K562 (cell line): Measurements from ENCODE around the gene MINK1. TPM values are rescaled to one million over a fixed set of nuclear protein-coding genes. Genes with fewer than 3 reads are reported as not detected.

ENCODE experiments used
- CREBBP ChIP-seq: IDR thresholded peaks from one replicate; pipeline ENCODE4 v1.6.1; 2012; ENCODE audit warnings: low read depth, mild to moderate bottlenecking, control low read depth, inconsistent platforms, low read length
- ELF2 ChIP-seq: fragments of 250-450 bp; sonication (Bioruptor Pico); IDR thresholded peaks from 2 replicates; pipeline ENCODE4 v1.5.0; 2021; ENCODE audit warnings: mild to moderate bottlenecking
- ETV6 ChIP-seq, 3 experiments: fragments of 150-350 bp in 1 of 3; sonication (generic) in 1 of 3; formaldehyde crosslinking in 1 of 3; IDR thresholded peaks; 2 replicates each; pipeline versions ENCODE4 v1.6.1 to v1.8.0; 2014 to 2022; ENCODE audit warnings: borderline replicate concordance in 2 of 3, low read depth in 2 of 3, antibody characterized with exemption in 1 of 3, low read length in 1 of 3, mild to moderate bottlenecking in 1 of 3, missing genetic modification reagents in 1 of 3
- NFE2L1 ChIP-seq: fragments of 450-650 bp; IDR thresholded peaks from 2 replicates; pipeline ENCODE4 v1.6.1; 2016; ENCODE audit warnings: missing genetic modification characterization, low read depth, mild to moderate bottlenecking, missing compliant biosample characterization, moderate library complexity, borderline replicate concordance
- PML ChIP-seq: IDR thresholded peaks from 2 replicates; pipeline ENCODE4 v1.6.1; 2012; ENCODE audit warnings: low read length, inconsistent platforms
- THRAP3 ChIP-seq: fragments of 450-650 bp; IDR thresholded peaks from 2 replicates; pipeline ENCODE4 v1.6.1; 2016; ENCODE audit warnings: mild to moderate bottlenecking, inconsistent platforms, borderline replicate concordance
- TRIM24 ChIP-seq, 2 experiments: fragments of 450-650 bp; IDR thresholded peaks; 2 replicates each; pipeline ENCODE4 v1.6.1; 2016
- ZZZ3 ChIP-seq: fragments of 450-650 bp; IDR thresholded peaks from 2 replicates; pipeline ENCODE4 v1.6.1; 2016; ENCODE audit warnings: antibody characterized with exemption, mild to moderate bottlenecking, moderate library complexity
- polyA plus RNA-seq, 8 experiments: library from polyadenylated mRNA; depleted of rRNA in 4 of 8; stranded (reverse) in 5 of 8; unstranded in 3 of 8; fragments of >200 nt; fragmentation: Nextera tagmentation in 2 of 8; fragmentation: Illumina TruSeq in 1 of 8; extraction: Ambion mirVana in 2 of 8; extraction: Trizol in 1 of 8; gene quantifications; 2 replicates each; pipeline versions ENCODE4 v1.2.1 to v1.2.3, GENCODE V29; 2011 to 2014; ENCODE audit warnings: inconsistent platforms in 1 of 8, missing spikeins in 1 of 8
- total RNA-seq, 7 experiments: library from RNA; depleted of rRNA in 6 of 7; stranded (reverse); fragments of >200 nt in 6 of 7; fragmentation: Illumina TruSeq in 2 of 7; extraction: Trizol in 2 of 7; gene quantifications; 2 replicates each; pipeline versions ENCODE4 v1.2.1 to v1.2.3, GENCODE V29; 2011 to 2021; ENCODE audit warnings: low replicate concordance in 1 of 7
- TF ChIP-seq, protein P1 (sequence below), 2 experiments: fragments of 450-650 bp; IDR thresholded peaks; 2 replicates each; pipeline ENCODE4 v1.6.1; 2018; ENCODE audit warnings: mild to moderate bottlenecking in 2 of 2, low read depth in 1 of 2; ENCODE audit not compliant: partially characterized antibody in 2 of 2
- TF ChIP-seq, protein P2 (sequence below), 2 experiments: fragments of 250-450 bp in 1 of 2; fragments of 450-650 bp in 1 of 2; sonication (Bioruptor Pico) in 1 of 2; IDR thresholded peaks; 2 replicates each; pipeline versions ENCODE4 v1.6.1 to v1.8.0; 2016 to 2021; ENCODE audit warnings: mild to moderate bottlenecking in 2 of 2, moderate library complexity in 2 of 2, missing compliant biosample characterization in 1 of 2, missing genetic modification characterization in 1 of 2
- TF ChIP-seq, protein P3 (sequence below): IDR thresholded peaks from 2 replicates; pipeline ENCODE4 v1.6.1; 2016; ENCODE audit warnings: missing genetic modification characterization, missing compliant biosample characterization
- TF ChIP-seq, protein P4 (sequence below): sonication (generic); formaldehyde crosslinking; IDR thresholded peaks from 2 replicates; pipeline ENCODE4 v1.8.0; 2022; ENCODE audit warnings: missing genetic modification reagents, mild to moderate bottlenecking, moderate library complexity, borderline replicate concordance
- TF ChIP-seq, protein P5 (sequence below): fragments of 450-650 bp; IDR thresholded peaks from 2 replicates; pipeline ENCODE4 v1.6.1; 2017; ENCODE audit warnings: antibody characterized with exemption, mild to moderate bottlenecking
- TF ChIP-seq, protein P6 (sequence below): fragments of 250-450 bp; sonication (Bioruptor Pico); IDR thresholded peaks from 2 replicates; pipeline ENCODE4 v1.8.0; 2021; ENCODE audit warnings: borderline replicate concordance, mild to moderate bottlenecking, moderate library complexity; ENCODE audit not compliant: poor library complexity, severe bottlenecking

The MINK1 gene
- total and polyA plus RNA-seq, 9 of the 15 experiments (the other 6 are each of a cell fraction or from before 2014, with no cell fraction given): 0.11 to 54.2 (median 14.9) TPM

DNA sequence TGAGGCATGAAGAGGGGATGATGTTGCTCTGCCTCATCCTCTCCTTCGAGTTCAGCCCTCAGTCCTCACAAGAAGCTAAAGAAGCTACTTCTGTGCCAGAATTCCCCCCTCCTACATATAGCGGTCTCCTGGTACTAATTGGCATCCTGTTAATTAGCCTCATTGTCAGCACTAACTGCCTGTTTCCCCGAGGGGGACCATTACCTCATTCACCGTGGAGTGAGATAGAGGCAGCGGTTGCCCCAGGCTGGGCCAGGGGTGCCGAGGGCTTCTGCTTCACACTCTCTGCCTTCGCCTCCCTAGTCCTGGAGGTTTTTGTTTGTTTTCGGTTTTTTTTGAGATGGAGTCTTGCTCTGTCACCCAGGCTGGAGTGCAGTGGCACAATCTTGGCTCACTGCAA is 5.7 kb upstream of the MINK1 start (continued):
- TF ChIP-seq, protein P1, sequence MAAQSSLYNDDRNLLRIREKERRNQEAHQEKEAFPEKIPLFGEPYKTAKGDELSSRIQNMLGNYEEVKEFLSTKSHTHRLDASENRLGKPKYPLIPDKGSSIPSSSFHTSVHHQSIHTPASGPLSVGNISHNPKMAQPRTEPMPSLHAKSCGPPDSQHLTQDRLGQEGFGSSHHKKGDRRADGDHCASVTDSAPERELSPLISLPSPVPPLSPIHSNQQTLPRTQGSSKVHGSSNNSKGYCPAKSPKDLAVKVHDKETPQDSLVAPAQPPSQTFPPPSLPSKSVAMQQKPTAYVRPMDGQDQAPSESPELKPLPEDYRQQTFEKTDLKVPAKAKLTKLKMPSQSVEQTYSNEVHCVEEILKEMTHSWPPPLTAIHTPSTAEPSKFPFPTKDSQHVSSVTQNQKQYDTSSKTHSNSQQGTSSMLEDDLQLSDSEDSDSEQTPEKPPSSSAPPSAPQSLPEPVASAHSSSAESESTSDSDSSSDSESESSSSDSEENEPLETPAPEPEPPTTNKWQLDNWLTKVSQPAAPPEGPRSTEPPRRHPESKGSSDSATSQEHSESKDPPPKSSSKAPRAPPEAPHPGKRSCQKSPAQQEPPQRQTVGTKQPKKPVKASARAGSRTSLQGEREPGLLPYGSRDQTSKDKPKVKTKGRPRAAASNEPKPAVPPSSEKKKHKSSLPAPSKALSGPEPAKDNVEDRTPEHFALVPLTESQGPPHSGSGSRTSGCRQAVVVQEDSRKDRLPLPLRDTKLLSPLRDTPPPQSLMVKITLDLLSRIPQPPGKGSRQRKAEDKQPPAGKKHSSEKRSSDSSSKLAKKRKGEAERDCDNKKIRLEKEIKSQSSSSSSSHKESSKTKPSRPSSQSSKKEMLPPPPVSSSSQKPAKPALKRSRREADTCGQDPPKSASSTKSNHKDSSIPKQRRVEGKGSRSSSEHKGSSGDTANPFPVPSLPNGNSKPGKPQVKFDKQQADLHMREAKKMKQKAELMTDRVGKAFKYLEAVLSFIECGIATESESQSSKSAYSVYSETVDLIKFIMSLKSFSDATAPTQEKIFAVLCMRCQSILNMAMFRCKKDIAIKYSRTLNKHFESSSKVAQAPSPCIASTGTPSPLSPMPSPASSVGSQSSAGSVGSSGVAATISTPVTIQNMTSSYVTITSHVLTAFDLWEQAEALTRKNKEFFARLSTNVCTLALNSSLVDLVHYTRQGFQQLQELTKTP (IDR thresholded peaks at IDR 0.05; ENCODE audit: low read depth in 1 of 2, partially characterized antibody in 2 of 2): no peak
- TF ChIP-seq, protein P2, sequence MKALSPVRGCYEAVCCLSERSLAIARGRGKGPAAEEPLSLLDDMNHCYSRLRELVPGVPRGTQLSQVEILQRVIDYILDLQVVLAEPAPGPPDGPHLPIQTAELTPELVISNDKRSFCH (CRISPR knock-in tag; IDR thresholded peaks at IDR 0.05): no peak
- TF ChIP-seq, protein P2 (tag; IDR thresholded peaks at IDR 0.05): no peak
- TF ChIP-seq THRAP3 (no peak), ELF2 (CRISPR knock-in tag) (no peak), TRIM24 (IDR thresholded peaks at IDR 0.05) (no peak), PML (no peak), CREBBP (no peak), ZZZ3 (no peak), ETV6 (IDR thresholded peaks at IDR 0.05; ENCODE audit: borderline replicate concordance in 1 of 2, low read depth in 2 of 2, low read length in 1 of 2) (no peak), ETV6 (CRISPR knock-in tag; IDR thresholded peaks at IDR 0.05; ENCODE audit: borderline replicate concordance) (no peak), NFE2L1 (tag) (no peak)
- TF ChIP-seq, protein P3, sequence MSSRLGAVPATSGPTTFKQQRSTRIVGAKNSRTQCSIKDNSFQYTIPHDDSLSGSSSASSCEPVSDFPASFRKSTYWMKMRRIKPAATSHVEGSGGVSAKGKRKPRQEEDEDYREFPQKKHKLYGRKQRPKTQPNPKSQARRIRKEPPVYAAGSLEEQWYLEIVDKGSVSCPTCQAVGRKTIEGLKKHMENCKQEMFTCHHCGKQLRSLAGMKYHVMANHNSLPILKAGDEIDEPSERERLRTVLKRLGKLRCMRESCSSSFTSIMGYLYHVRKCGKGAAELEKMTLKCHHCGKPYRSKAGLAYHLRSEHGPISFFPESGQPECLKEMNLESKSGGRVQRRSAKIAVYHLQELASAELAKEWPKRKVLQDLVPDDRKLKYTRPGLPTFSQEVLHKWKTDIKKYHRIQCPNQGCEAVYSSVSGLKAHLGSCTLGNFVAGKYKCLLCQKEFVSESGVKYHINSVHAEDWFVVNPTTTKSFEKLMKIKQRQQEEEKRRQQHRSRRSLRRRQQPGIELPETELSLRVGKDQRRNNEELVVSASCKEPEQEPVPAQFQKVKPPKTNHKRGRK (tag): no peak
- TF ChIP-seq, protein P4, sequence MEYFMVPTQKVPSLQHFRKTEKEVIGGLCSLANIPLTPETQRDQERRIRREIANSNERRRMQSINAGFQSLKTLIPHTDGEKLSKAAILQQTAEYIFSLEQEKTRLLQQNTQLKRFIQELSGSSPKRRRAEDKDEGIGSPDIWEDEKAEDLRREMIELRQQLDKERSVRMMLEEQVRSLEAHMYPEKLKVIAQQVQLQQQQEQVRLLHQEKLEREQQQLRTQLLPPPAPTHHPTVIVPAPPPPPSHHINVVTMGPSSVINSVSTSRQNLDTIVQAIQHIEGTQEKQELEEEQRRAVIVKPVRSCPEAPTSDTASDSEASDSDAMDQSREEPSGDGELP (CRISPR knock-in tag): no peak
- TF ChIP-seq, protein P5, sequence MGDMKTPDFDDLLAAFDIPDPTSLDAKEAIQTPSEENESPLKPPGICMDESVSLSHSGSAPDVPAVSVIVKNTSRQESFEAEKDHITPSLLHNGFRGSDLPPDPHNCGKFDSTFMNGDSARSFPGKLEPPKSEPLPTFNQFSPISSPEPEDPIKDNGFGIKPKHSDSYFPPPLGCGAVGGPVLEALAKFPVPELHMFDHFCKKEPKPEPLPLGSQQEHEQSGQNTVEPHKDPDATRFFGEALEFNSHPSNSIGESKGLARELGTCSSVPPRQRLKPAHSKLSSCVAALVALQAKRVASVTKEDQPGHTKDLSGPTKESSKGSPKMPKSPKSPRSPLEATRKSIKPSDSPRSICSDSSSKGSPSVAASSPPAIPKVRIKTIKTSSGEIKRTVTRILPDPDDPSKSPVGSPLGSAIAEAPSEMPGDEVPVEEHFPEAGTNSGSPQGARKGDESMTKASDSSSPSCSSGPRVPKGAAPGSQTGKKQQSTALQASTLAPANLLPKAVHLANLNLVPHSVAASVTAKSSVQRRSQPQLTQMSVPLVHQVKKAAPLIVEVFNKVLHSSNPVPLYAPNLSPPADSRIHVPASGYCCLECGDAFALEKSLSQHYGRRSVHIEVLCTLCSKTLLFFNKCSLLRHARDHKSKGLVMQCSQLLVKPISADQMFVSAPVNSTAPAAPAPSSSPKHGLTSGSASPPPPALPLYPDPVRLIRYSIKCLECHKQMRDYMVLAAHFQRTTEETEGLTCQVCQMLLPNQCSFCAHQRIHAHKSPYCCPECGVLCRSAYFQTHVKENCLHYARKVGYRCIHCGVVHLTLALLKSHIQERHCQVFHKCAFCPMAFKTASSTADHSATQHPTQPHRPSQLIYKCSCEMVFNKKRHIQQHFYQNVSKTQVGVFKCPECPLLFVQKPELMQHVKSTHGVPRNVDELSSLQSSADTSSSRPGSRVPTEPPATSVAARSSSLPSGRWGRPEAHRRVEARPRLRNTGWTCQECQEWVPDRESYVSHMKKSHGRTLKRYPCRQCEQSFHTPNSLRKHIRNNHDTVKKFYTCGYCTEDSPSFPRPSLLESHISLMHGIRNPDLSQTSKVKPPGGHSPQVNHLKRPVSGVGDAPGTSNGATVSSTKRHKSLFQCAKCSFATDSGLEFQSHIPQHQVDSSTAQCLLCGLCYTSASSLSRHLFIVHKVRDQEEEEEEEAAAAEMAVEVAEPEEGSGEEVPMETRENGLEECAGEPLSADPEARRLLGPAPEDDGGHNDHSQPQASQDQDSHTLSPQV: no peak
- TF ChIP-seq, protein P6, sequence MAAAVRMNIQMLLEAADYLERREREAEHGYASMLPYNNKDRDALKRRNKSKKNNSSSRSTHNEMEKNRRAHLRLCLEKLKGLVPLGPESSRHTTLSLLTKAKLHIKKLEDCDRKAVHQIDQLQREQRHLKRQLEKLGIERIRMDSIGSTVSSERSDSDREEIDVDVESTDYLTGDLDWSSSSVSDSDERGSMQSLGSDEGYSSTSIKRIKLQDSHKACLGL (CRISPR knock-in tag): no peak
